NK-92 (cell line): ENCODE measurements around the gene NDUFAF4.
"Not testable (repeated sequence)": the region's sequence is repeated elsewhere in the genome, so short reads cannot be mapped to it uniquely, and the experiment has no call there.

Source experiments
- DNase-seq: peaks from one replicate; lab custom pipeline; 2025; ENCODE audit not compliant: unreplicated experiment; lab: John Stamatoyannopoulos, UW

The NDUFAF4 gene

DNA sequence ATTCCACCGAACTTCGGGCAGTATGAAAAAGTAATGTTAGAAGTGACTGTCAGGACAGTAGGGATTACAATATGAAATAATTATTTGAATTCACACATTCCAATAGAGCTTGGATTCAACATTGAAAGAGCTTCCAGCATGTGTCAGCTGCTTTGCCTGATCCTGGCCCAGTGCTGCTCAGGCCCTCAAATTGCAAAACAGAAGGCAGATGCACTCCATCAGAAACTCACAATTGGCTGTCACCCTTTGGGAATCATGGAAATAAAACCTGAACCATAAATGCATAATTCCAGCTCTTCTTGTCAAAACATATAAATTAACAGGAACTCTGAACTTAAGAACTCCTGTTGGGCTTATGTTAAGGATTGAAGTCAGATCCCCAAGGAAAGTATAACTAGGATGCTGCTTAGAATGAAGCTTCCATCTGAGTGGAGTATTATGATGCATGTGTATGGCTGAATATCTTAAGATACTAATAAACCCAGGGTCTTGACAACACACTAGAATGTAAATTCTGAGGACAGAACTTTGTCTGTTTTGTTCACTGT lies 1.8 kb upstream of the NDUFAF4 start:
- no peak for DNase-seq

DNA sequence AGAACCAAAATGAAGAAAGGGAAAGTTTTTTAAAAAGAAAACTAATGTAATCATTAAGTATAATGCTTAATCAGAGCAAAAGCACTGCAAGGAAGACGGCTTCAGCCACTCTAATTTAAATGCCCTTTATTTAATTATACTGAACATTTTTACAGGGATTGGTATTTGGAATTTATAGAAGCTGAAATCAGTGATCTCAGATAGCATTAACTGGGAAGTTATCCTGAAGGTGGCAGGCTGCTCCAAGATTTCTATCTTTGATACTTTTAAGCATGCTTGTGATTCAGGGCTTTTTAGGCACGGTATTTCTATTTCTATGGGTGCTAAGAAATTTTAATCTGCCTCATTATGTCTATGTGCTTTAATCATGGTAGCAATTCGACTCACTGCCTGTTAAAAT lies 1.3 kb upstream of the NDUFAF4 start:
- no peak for DNase-seq

DNA sequence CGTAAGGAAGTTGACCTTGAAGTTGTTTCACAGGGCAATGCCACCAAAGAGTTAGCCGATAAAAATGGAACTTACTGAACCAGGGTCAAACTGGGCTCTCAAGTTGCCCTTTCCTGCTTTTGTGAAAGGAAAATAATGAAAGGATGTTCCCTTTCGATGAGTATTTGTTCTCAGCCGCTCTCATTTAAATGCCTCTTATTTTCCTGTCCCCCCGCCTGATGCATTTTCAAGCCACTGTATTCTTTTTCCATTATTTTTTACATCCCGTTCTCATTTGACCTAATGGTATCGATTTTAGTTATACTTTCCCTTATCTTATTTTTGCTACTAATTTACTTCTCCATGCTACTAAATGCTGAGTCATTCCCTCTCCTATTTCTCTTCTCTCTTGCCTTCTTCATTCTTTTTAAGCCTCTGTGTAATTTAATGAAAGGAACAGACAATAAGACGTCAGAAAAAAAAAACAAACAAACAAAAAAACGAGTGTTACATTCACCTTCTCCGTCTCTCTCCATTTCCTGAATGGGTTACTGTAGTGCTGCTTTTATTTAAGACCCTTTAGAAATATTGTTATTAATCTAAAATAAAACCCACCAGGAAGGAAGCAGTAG lies 655 bp upstream of the NDUFAF4 start:
- DNase-seq = no peak

DNA sequence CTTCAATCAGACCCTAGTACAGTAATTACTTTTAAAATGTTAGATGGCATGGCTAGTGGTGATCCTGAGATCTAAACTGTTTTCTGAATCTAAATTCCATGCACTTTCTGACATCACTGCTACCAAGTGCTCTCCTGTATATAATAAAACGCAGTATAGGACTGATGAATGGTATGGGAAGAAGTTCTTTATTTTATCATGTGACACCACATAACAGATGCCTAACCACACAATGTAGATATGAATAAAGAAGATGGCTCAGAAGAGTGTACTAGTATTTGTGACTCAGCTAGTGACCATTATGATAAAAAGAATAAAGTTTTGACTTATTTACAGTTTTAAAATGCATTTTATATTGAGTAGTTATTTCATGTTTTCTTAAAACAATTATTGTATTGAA lies 8.5 kb downstream of the NDUFAF4 start:
- DNase-seq = no peak

DNA sequence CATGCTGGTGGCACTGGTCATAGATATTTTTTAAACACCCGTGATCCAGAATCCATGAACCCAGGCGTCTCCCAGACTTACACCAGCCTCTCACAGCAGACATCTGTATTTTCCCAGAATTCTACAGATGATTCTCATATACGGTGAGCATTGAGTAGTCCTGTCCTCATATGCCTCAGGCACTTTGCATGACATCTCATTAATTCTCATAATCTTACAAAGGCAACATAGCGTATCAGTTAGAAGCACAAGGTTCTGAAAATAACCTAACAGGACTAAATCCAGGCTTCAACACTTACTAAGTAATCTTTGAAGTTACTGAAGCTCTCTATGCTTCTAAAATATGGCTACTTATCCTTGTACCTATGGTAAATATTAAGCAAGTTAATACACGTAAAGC lies 8.9 kb downstream of the NDUFAF4 start:
- no peak for DNase-seq

DNA sequence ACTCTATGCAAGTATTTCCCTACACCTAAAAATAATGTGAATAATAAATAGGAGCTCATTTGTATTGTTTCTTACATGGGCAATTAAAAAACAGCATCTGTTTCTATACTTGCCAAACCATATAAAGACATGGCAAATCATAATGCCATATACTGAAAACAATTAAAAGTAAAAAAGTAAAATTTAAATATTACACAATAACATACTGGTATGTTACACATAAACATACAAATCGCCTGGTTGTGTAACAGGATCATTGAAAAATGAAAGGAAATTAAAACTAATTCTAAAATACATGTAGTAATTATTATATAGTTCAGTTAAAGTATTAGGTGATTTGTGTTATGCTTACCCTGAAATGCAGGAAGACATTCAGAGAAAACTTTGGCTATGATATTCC lies 11.2 kb downstream of the NDUFAF4 start:
- no peak for DNase-seq

DNA sequence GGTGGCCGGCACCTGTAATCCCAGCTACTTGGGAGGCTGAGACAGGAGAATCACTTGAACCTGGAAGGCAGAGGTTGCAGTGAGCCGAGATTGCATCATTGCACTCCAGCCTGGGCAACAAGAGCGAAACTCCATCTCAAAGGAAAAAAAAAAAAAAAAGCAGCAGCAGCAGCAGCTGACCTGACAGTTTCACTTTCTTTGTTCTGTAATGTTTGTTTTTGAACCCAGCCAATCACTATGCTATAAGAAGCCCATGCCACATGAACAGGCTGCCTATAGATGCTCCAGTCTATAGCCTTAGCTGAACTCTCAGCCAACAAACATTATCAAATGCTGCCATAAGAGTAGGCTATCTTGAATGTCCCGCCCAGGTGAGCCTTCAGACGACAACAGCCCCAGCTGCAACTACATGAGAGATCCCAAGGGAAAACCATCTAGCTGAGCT lies 12.5 kb downstream of the NDUFAF4 start:
- not testable (repeated sequence) for DNase-seq

DNA sequence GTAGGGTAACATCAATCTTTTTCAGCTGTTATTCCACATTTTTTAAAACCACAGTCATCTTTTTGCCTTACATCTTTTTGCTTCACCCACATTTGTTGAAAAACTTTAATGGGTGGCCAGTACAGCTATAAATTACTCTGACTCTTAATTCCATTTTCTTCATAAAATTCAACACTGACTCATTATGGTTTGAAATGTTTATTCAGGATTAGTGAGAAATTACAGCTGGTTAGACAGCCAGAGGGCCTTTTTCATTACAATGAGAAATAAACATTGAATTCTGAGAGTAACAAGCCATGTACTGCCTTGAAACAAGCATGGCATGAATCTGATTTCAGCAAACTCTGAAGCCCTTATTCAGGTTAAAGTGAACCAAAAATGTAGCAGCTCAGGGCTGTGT lies 19.5 kb downstream of the NDUFAF4 start:
- DNase-seq = no peak

DNA sequence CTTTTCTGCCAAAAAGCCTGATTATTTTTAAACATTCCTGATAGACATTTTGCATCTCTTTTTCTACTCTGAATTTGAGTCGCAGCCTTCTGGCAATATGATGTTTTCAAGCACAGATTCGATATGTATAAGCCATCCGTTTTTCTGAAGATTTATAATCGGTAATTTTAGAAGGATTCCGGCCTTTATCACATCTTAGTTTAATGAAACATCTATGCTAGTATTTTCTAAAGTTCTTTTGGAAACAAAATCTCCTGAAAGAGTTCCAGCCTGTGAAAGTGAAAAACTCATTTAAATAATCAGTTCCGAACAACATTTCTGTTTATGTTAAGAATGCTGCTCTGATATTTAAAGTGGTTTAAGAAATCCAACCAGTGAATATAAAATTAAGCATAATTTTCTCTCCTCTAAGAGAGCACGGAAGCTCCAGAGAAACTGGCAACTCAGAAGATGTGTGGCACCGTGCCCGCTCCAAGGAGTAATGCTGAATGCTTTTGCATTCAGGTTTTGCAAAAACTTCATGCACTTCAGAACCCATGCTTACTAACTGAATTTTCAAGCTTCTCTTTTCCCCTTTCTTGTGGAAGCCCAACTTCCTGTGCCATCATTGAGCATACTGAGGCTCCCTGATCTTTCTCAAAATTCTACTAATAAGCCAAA lies 20.7 kb downstream of the NDUFAF4 start:
- no peak for DNase-seq

DNA sequence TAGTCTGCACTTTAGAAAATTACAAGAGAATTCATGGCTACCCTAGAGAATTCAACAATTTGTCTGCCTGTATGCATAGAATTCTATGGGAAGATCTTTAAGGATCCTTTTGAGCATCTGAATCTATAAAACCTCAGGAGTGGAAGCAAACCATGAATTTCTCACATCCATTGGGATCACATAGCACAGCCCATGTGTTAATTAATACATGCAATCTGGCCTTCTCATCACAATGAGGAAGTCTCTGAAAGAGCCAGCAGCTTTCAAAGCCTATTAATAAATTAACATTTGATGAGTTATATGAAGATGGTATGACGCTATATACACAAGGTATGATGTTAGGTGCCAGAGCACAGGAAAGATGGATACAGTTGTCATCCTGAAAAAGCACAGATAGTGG lies 24.7 kb downstream of the NDUFAF4 start:
- DNase-seq = no peak

DNA sequence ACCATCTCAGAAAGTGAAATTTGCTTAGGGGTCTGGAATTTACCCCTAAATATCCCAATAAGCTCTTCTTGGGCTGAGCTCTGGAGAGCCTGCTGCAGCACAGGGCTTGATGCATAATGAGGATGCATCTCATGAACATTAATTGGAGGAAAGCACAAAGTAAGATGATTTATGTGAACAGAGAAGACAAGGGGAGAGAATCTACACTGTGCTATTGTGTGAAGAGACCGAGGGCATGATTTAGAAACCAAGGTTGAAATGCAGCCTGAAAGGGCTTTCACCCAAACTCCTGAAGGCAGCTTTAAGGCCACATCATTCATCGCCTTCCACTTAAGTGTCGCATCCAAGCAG lies 32.7 kb downstream of the NDUFAF4 start:
- no peak for DNase-seq

DNA sequence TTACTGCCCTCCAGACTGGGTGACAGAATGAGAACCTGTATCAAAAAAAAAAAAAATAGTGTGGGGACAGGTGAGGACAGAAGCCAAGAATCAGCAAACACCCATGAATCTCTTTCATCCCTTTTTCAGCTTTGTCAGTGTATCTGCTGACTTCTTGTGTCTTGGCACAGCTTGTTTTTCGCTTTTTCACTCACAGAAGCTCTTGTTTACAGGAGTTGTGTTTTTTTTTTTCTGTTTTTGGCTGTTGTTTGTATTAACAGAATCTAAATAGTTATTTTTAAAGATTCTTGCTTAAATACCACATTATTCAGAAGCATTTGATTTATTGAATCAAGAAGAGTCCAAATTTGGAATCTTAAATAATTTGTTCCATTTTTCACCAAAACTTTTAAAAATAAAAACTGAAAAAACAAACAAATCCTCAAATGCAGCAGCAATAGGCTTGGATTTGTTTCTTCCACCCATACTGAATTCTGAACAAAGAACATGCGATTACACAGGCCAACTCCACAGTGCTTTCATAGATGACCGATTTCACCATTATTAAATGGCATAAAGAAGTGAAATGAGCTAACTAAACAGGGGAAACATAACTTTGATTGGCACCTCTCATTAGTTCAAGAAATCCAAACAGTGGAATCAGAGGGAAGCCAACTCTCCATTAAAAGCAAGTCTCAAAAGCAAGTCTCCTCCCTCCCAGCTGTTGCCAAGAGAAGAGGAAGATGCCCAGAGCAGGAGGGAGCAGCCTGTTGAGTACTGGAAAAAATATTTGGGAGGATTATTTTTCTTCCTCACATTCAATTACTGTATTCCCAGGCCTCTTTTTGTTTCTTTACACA lies 33.3 kb downstream of the NDUFAF4 start:
- no peak for DNase-seq

DNA sequence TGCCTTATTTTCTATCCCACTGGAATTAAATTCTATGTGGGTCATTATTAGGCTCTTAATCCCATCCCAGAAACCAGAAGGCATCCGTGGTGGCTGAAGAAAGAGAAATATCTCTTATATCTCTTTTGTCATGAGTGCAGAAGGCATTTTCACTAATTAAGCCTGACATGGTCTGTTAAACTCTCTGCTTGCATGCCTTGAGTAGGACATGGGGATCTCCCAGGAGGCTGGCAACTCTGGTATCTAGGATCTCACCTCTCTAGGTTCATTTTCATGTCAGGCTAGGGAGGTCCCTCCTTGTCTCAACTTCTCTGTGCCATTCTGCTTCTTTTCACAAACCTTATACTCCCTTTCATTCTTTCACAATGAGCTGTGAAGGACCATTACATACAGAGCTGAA lies 35.1 kb downstream of the NDUFAF4 start:
- no peak for DNase-seq

DNA sequence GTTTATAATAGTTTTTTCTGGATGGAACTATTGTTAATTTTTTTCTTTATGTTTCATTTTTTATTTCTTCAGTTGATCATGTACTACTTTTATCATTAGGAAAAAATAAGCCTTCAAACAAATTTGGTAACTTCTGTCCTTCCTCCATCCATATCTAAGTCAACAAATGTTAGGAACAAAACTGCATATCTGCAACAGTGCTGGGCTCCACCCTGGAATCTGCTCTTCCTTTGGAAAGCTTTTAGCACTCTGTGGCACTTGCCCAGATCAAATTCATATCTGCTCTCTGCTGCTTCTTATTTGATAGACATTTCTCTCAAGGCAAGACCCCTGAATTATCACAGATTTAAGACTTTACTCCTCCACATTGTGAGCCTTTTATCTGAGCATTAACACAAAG lies 36.1 kb downstream of the NDUFAF4 start:
- DNase-seq = no peak

DNA sequence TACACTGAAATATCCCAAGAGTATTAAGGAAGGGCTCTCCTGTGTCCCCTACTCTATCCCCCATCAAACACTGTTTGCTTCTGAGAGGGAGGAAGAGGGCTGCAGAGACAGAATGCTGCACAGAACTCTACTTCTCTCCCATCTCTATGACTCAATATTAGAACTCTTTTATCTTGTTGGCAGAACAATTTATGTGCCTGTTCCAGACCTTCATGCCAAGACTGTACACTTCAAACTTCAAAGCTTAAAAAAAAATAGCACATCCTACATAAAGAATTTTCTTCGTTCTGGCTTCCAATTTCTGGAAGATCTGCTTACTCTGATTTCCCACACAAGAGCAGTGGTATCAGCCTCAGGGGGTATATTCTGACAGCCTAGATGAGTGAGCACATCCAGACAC lies 40.8 kb downstream of the NDUFAF4 start:
- DNase-seq = no peak

DNA sequence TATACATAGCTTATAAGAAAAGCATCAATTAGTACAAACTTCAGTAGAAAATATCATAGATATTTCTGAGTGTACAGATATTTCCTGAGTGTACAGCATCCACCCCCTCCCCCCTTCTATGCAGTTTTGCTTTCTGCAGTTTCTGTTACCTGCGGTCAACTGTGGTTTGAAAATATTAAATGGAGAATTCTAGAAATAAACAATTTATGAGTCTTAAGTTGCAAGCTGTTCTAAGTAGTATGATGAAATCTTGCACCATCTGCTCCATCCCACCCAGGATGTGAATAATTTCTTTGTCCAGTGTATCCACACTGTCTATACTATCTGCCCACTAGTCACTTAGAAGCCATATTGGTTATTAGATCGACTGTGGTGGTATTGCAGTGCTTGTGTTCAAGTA lies 44.6 kb downstream of the NDUFAF4 start:
- DNase-seq = no peak

DNA sequence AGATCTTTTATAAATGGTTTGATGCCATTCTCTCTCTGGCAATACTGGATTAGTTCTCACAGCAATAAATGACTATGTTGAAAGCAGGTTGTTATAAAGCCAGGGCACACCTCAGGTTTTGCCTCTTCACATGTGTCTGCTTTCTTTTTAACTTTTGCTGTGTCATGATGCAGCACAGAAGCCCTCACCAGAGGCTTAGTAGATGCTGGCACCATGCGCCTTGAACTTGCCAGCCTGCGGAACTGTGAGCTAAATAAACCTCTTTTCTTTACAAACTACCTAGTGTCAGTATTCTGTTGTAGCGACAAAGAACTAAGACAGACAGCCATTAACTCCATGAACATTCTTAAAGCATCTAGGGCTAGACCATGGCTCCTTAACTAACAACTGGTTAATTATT lies 45.1 kb downstream of the NDUFAF4 start:
- DNase-seq = no peak

DNA sequence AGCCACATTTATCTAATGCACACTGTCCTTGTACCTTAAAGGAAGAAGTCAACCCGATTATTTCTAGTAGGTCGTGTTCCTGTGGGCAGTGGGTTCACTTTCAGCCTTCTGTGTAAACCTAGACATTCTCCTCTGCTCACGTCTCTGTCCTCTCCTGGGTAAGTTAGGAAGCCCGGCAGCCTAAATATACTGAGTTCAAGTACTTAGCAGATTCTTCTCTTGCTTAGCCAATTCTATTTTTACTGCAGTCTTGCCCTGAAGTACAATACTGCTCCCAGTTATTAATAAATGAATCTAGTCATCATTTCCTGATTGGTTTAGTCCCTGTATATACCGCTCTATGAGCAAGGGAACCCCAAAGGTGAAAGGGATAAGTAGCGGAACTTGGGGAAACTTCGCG lies 45.8 kb downstream of the NDUFAF4 start:
- DNase-seq = no peak

DNA sequence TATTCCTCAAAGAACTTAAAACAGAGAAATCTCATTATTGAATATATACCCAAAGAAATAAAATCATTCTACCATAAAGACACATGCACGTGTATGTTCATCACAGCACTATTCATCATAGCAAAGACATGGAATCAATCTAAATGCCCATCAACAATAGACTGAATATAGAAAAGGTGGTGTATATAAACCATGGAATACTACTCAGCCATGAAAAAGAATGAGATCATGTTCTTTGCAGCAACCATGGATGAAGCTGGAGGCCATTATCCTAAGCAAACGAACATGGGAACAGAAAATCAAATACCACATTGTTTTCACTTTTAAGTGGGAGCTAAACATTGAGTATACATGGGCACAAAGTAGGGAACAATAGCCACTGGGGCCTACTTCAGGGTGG lies 48.1 kb downstream of the NDUFAF4 start:
- no peak for DNase-seq

DNA sequence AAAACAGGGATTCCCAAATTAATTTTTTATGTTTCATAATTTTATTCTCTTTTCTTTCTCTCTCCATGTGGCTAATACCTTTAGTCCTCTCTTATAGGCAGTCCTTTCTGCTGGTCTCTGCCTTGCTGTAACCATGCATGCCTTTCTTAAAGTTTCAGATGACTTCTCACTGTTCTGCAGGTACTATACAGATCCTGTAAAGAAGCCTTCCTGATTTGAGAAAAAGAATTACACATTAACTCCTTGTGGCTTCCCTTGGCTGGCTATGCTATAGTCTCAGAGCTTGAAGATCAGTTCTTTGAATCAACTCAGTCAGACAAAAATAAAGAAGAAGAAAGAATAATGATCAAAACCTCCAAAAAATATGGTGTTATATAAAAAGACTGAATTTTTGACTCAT lies 53.2 kb downstream of the NDUFAF4 start:
- no peak for DNase-seq

DNA sequence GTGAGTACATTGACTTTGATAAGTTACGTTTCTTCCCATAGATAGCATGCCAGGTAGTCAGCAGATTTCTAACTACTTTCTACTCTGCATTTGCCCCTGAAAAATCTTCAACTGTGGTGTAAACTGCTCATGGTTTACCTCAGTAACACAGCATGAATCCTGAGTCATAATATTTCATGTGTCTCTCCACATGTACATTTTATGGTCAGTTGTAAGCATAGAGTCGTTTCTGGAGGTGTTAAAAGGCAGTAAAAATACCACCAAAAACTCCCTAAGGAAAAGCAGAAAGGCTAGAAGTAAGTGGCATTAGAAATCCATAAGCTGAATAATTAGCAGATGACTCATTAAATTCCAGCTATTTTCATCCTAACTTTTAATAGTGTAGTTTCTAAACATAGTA lies 56.3 kb downstream of the NDUFAF4 start:
- DNase-seq = no peak
